SK-N-SH (cell line): ENCODE data around the gene PRM1. TPM values are rescaled to one million over a fixed set of nuclear protein-coding genes. Genes with fewer than 3 reads are reported as not detected.

Source experiments
- CTCF ChIA-PET: fragments of 300-600, 350-600 bp; formaldehyde crosslinking; extraction: SDS; loops from one replicate; lab custom pipeline; 2021; lab: Yijun Ruan, JAX
- POLR2A ChIA-PET: fragments of 350-600 bp; sonication (Branson Sonifier 250); formaldehyde crosslinking; extraction: SDS; loops from one replicate; lab custom pipeline; 2020; ENCODE audit warnings: antibody characterized with exemption, inconsistent platforms; lab: Yijun Ruan, JAX
- DNase-seq: peaks from one replicate; pipeline ENCODE4 v3.0.0; 2012
- H2AFZ ChIP-seq: fragments of 200-600 bp; sonication (generic); 2 replicates; pipeline ENCODE4 v1.8.1; 2016; ENCODE audit warnings: antibody characterized with exemption, mild to moderate bottlenecking, low read depth
- H3F3A ChIP-seq: fragments of 200-600 bp; sonication (generic); replicated peaks from 2 replicates; pipeline ENCODE3; 2016; ENCODE audit warnings: antibody characterized with exemption, mild to moderate bottlenecking; ENCODE audit not compliant: insufficient read depth
- H3K27ac ChIP-seq, 2 experiments: fragments of 200-500 bp in 1 of 2; fragments of 200-600 bp in 1 of 2; sonication (Bioruptor generic) in 1 of 2; sonication (generic), shearing (Covaris generic) in 1 of 2; 2 replicates each; pipeline versions ENCODE4 v1.5.1 to v1.6.1; 2014 to 2016; ENCODE audit warnings: low read depth in 2 of 2, inconsistent platforms in 1 of 2, low read length in 1 of 2, mild to moderate bottlenecking in 1 of 2, mixed read lengths in 1 of 2
- H3K27me3 ChIP-seq: fragments of 200-600 bp; sonication (generic), shearing (Covaris generic); 2 replicates; pipeline ENCODE4 v1.6.1; 2016; ENCODE audit warnings: mixed run types; ENCODE audit not compliant: insufficient read depth
- H3K36me3 ChIP-seq, 2 experiments: fragments of 200-500 bp in 1 of 2; fragments of 200-600 bp in 1 of 2; sonication (Bioruptor generic) in 1 of 2; sonication (generic) in 1 of 2; replicated peaks in 1 of 2; 2 replicates each; pipeline versions ENCODE3 to v1.5.1; 2014 to 2016; ENCODE audit warnings: low read length in 1 of 2, mild to moderate bottlenecking in 1 of 2; ENCODE audit not compliant: insufficient read depth in 2 of 2, control insufficient read depth in 1 of 2
- H3K4me1 ChIP-seq, 2 experiments: fragments of 200-500 bp in 1 of 2; fragments of 200-600 bp in 1 of 2; sonication (Bioruptor generic) in 1 of 2; sonication (generic), shearing (Covaris generic) in 1 of 2; 2 replicates each; pipeline versions ENCODE4 v1.5.1 to v1.6.1; 2014 to 2016; ENCODE audit warnings: low read depth in 1 of 2, low read length in 1 of 2, mixed run types in 1 of 2; ENCODE audit not compliant: insufficient read depth in 2 of 2, control insufficient read depth in 1 of 2
- H3K4me2 ChIP-seq: fragments of 200-600 bp; sonication (generic), shearing (Covaris generic); 2 replicates; pipeline ENCODE4 v1.6.1; 2017; ENCODE audit warnings: mixed run types
- H3K4me3 ChIP-seq, 2 experiments: fragments of 200-500 bp in 1 of 2; fragments of 200-600 bp in 1 of 2; sonication (Bioruptor generic) in 1 of 2; sonication (generic), shearing (Covaris generic) in 1 of 2; 2 replicates each; pipeline versions ENCODE4 v1.5.1 to v1.8.1; 2014 to 2016; ENCODE audit warnings: low read depth in 2 of 2, inconsistent platforms in 1 of 2, low read length in 1 of 2, mild to moderate bottlenecking in 1 of 2, mixed read lengths in 1 of 2, moderate library complexity in 1 of 2
- H3K79me2 ChIP-seq: fragments of 200-600 bp; sonication (generic); 2 replicates; pipeline ENCODE4 v1.8.1; 2017; ENCODE audit warnings: mild to moderate bottlenecking; ENCODE audit not compliant: insufficient read depth
- H3K9ac ChIP-seq: fragments of 200-600 bp; sonication (generic); 2 replicates; pipeline ENCODE4 v1.6.1; 2017; ENCODE audit warnings: mixed run types
- H3K9me2 ChIP-seq: fragments of 200-600 bp; sonication (generic); 2 replicates; pipeline ENCODE4 v1.6.1; 2017; ENCODE audit warnings: mixed run types
- H3K9me3 ChIP-seq: fragments of 200-600 bp; sonication (generic); 2 replicates; pipeline ENCODE4 v1.6.1; 2017; ENCODE audit warnings: mixed run types, mild to moderate bottlenecking, moderate library complexity
- H4K20me1 ChIP-seq: fragments of 200-600 bp; sonication (generic); 2 replicates; pipeline ENCODE4 v1.6.1; 2017; ENCODE audit warnings: mild to moderate bottlenecking, mixed run types; ENCODE audit not compliant: insufficient read depth
- CHD2 ChIP-seq: fragments of 150-350 bp; IDR thresholded peaks from 2 replicates; pipeline ENCODE4 v1.6.1; 2018; ENCODE audit warnings: low read length; ENCODE audit not compliant: partially characterized antibody
- EP300 ChIP-seq, 2 experiments: IDR thresholded peaks; 2 replicates each; pipeline versions ENCODE4 v1.4.0 to v1.6.1; 2012; ENCODE audit warnings: borderline replicate concordance in 1 of 2, low read depth in 1 of 2, low read length in 1 of 2
- EZH2phosphoT487 ChIP-seq: fragments of 200-600 bp; sonication (generic); IDR thresholded peaks from 2 replicates; pipeline ENCODE4 v1.6.1; 2017; ENCODE audit warnings: low read depth, mixed run types, mild to moderate bottlenecking, antibody characterized with exemption, moderate library complexity, borderline replicate concordance
- FOSL2 ChIP-seq: IDR thresholded peaks from 2 replicates; pipeline ENCODE4 v1.4.0; 2012; ENCODE audit warnings: low read depth, mild to moderate bottlenecking, moderate library complexity, borderline replicate concordance
- GABPA ChIP-seq: IDR thresholded peaks from 2 replicates; pipeline ENCODE4 v1.4.0; 2012; ENCODE audit warnings: low read depth, mild to moderate bottlenecking
- IRF3 ChIP-seq: fragments of 150-350 bp; IDR thresholded peaks from 2 replicates; pipeline ENCODE4 v1.6.1; 2016; ENCODE audit warnings: mild to moderate bottlenecking, low read depth, low read length
- MEF2A ChIP-seq: IDR thresholded peaks from 2 replicates; pipeline ENCODE4 v1.4.0; 2012; ENCODE audit warnings: low read depth, borderline replicate concordance
- MXI1 ChIP-seq: IDR thresholded peaks from 2 replicates; pipeline ENCODE4 v1.6.1; 2012; ENCODE audit warnings: mild to moderate bottlenecking, low read depth, low read length, improper control_type of control experiment
- NFIC ChIP-seq: IDR thresholded peaks from 2 replicates; pipeline ENCODE4 v1.4.0; 2012; ENCODE audit warnings: borderline replicate concordance
- RXRA ChIP-seq: IDR thresholded peaks from 2 replicates; pipeline ENCODE4 v1.4.0; 2012; ENCODE audit warnings: low read depth, mild to moderate bottlenecking, borderline replicate concordance
- SMC3 ChIP-seq: IDR thresholded peaks from 2 replicates; pipeline ENCODE4 v1.6.1; 2012; ENCODE audit warnings: low read depth, low read length, improper control_type of control experiment
- TAF1 ChIP-seq: IDR thresholded peaks from 2 replicates; pipeline ENCODE4 v1.6.1; 2012; ENCODE audit warnings: low read depth, mild to moderate bottlenecking, low read length, moderate library complexity, borderline replicate concordance
- USF1 ChIP-seq: IDR thresholded peaks from 2 replicates; pipeline ENCODE4 v1.4.0; 2012; ENCODE audit warnings: low read depth, borderline replicate concordance
- USF2 ChIP-seq: fragments of 150-350 bp; IDR thresholded peaks from 2 replicates; pipeline ENCODE4 v1.6.1; 2017; ENCODE audit warnings: antibody characterized with exemption, low read length, low read depth, borderline replicate concordance
- YY1 ChIP-seq: IDR thresholded peaks from 2 replicates; pipeline ENCODE4 v1.4.0; 2012; ENCODE audit warnings: low read depth, mild to moderate bottlenecking
- WGBS: methylation state at CpG from one replicate; pipeline ENCODE4 v1.1.6; 2017; ENCODE audit warnings: low lambda C conversion rate; 5-methylcytosine and 5-hydroxymethylcytosine counted together
- polyA plus RNA-seq, 3 experiments: library from polyadenylated mRNA; depleted of rRNA; stranded (reverse); fragments of >200 nt; gene quantifications; 2 replicates each; pipeline ENCODE4 v1.2.3, GENCODE V29; 2012

Gene PRM1
- polyA plus RNA-seq, 1 of the 3 experiments (the other 2 are of a cell fraction) = not detected

- TF ChIP-seq USF1 = no peak
Measured at GRCh38 chr16:11309895-11310633, 28.9 kb upstream of the PRM1 start (continued).

GRCh38 chr16:11308493-11309283 lies 27.6 kb upstream of the PRM1 start:
- H3K9me3 ChIP-seq = no peaks in the 10 kb centered on the region
- POLR2A ChIA-PET = no interaction called here
- H3F3A ChIP-seq = no peaks in the 10 kb centered on the region
- no peak for DNase-seq
- H3K4me1 ChIP-seq = peaks cover 0 to 12% of the 10 kb centered on the region in 2 experiments; a peak in 1 of 4 replicates
- no peaks in the 10 kb centered on the region for H3K27me3 ChIP-seq
- no peak overlapping the region for H2AFZ ChIP-seq
- CTCF ChIA-PET = interaction anchor here (0.9 to 1.2 kb wide), 3 partner anchors 11 to 345 kb away, joined by 3 read pairs; partner anchors contain the start of gene SOCS1
- no peak overlapping the region for H3K27ac ChIP-seq
- H3K4me3 ChIP-seq = no peak overlapping the region
- H3K4me2 ChIP-seq = no peak overlapping the region
- TF ChIP-seq CHD2 (no peak), NFIC (no peak), FOSL2 (no peak), USF2 (no peak), EZH2phosphoT487 (no peak), GABPA (no peak), IRF3 (no peak), EP300 (IDR thresholded peaks at IDR 0.05; ENCODE audit: borderline replicate concordance in 1 of 2, low read depth in 1 of 2, low read length in 1 of 2) (no peak), SMC3 (no peak), RXRA (no peak), MEF2A (no peak), MXI1 (no peak), TAF1 (no peak), YY1 (no peak)
- no peaks in the 10 kb centered on the region for H3K9me2 ChIP-seq
- H3K79me2 ChIP-seq = no peaks in the 10 kb centered on the region
- no peaks in the 10 kb centered on the region for H4K20me1 ChIP-seq
- WGBS = 80% methylated on average over 4 of the region's 15 CpGs
- no peaks in the 10 kb centered on the region for H3K36me3 ChIP-seq
- no peak overlapping the region for H3K9ac ChIP-seq
